Measurements from ENCODE around the gene FAM236A. TPM values are rescaled to one million over a fixed set of nuclear protein-coding genes. Genes with fewer than 3 reads are reported as not detected.
"Not testable (repeated sequence)": the region's sequence is repeated elsewhere in the genome, so short reads cannot be mapped to it uniquely, and the experiment has no call there.

The FAM236A gene
- total and polyA plus RNA-seq, 9 of the 15 experiments (the other 6 are each of a cell fraction or from before 2014, with no cell fraction given) = not detected

DNA sequence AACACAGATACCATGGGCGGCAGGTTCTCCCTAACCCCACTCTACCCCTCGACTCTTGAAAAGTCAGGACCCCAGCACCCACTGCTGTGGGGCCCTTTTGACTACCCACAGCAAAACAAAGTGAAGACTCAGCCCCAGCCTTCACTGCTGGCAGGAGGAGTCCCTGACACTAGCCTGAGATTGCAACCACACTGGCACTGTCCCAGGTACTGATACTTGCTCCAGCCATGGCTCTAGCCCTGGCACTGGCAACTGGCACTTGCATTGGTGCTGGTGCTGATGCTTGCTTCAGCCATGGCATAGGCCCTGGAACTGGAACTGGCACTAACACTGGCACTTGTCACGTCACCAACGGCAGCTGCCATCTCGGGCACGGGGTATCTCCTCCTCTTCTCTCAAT, 4.3 kb downstream of the FAM236A start:
- H3K9me3 ChIP-seq (replicated peaks; ENCODE audit: control insufficient read depth, insufficient read depth, low read depth, low read length); H3K79me2 ChIP-seq (ENCODE audit: control insufficient read depth, insufficient read depth, low read length); POLR2A ChIA-PET; H3K9me1 ChIP-seq (ENCODE audit: control insufficient read depth, insufficient read depth, low read length); in situ Hi-C loops (cut with MboI); H3K4me2 ChIP-seq (ENCODE audit: insufficient read depth, low read length); H4K20me1 ChIP-seq (replicated peaks; ENCODE audit: control insufficient read depth, insufficient read depth, low read length); H3K27me3 ChIP-seq (ENCODE audit: control insufficient read depth in 2 of 2, insufficient read depth in 2 of 2, low read length in 2 of 2); BruUV-seq (replicated peaks); H3K9ac ChIP-seq (ENCODE audit: insufficient read depth in 1 of 2, low read depth in 2 of 2, low read length in 2 of 2); ATAC-seq; intact Hi-C loops (cut with micrococcal nuclease); H3K4me1 ChIP-seq (replicated peaks in 1 of 2; ENCODE audit: control insufficient read depth in 2 of 2, insufficient read depth in 2 of 2, low read length in 2 of 2); H3K36me3 ChIP-seq (ENCODE audit: control insufficient read depth, insufficient read depth, low read length); H3K27ac ChIP-seq (ENCODE audit: extremely low read depth, low read depth, low read length); H2AFZ ChIP-seq (ENCODE audit: low read depth, low read length); CTCF ChIA-PET (ENCODE audit: low intra/inter-chr PET ratio); FAIRE-seq; DNase-seq (ENCODE audit: extremely low read depth in 1 of 4, low spot score in 3 of 4); H3K4me3 ChIP-seq: not testable (repeated sequence)
- WGBS (ENCODE audit: insufficient coverage, low coverage, missing lambda C conversion rate) = no CpG with 5 or more reads among the region's 6 CpGs

DNA sequence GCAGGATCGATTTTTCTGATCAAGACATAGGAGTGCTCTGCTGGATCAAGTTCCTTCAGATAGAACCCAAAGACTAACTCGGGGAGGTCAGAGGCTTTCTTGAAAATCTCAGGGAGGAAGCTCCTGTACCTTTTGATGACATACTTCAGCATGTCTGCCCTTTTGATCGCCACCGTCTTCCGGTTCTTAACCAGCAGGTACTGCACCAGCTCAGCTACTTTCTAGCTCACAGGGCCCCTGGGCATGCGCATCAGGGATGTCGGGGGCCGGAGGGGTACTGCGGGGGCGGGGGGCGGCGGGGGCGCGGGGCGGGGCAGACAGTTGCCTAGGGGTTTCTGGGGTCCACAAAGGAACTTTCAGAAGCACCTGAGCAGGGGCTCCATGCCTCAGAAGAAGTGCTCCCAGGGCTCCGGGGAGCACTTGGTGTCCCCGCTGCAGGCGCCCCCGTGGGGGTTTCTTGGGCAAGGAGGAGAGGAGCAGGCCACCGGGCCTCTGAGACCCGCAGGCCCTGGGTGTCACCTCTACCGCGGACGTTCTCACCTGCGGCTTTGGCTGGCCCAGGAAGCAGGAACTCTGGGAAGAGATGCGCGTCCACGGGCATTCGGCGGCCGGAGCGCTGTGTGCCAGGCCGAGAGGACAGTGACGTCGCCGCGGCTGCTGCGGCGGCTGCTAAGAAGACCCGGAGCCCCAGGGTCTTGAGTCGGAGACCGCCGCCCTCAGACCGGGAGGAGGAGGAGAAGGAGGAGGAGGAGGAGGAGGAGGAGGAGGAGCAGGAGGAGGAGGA, 5.2 kb downstream of the FAM236A start:
- CTCF ChIA-PET (ENCODE audit: low intra/inter-chr PET ratio); FAIRE-seq; H3K9ac ChIP-seq (ENCODE audit: insufficient read depth in 1 of 2, low read depth in 2 of 2, low read length in 2 of 2); H3K79me2 ChIP-seq (ENCODE audit: control insufficient read depth, insufficient read depth, low read length); H3K9me3 ChIP-seq (replicated peaks; ENCODE audit: control insufficient read depth, insufficient read depth, low read depth, low read length); H3K27me3 ChIP-seq (ENCODE audit: control insufficient read depth in 2 of 2, insufficient read depth in 2 of 2, low read length in 2 of 2); H3K9me1 ChIP-seq (ENCODE audit: control insufficient read depth, insufficient read depth, low read length); H2AFZ ChIP-seq (ENCODE audit: low read depth, low read length); DNase-seq (ENCODE audit: extremely low read depth in 1 of 4, low spot score in 3 of 4); H3K36me3 ChIP-seq (ENCODE audit: control insufficient read depth, insufficient read depth, low read length); H3K4me3 ChIP-seq; in situ Hi-C loops (cut with MboI); BruUV-seq (replicated peaks); H3K4me1 ChIP-seq (replicated peaks in 1 of 2; ENCODE audit: control insufficient read depth in 2 of 2, insufficient read depth in 2 of 2, low read length in 2 of 2); H3K27ac ChIP-seq (ENCODE audit: extremely low read depth, low read depth, low read length); H4K20me1 ChIP-seq (replicated peaks; ENCODE audit: control insufficient read depth, insufficient read depth, low read length); POLR2A ChIA-PET; intact Hi-C loops (cut with micrococcal nuclease); ATAC-seq; H3K4me2 ChIP-seq (ENCODE audit: insufficient read depth, low read length): not testable (repeated sequence)
- no CpG with 5 or more reads among the region's 44 CpGs for WGBS (ENCODE audit: insufficient coverage, low coverage, missing lambda C conversion rate)

DNA sequence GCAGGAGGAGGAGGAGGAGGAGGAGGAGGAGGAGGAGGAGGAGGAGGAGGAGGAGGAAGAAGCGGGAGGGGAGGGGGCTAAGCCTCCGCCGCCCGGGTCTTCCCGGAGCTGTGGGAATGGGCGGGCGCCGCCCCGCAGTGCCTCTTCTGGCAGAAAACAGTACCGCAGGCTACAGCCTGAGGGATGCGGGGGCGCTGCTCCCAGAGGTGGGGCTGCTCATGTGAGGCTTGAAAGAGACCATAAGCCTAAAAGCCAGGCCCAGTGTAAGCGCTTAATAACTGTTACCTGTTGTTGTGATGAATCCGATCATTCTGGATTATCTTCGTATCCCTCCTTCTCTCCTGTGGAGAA, 5.8 kb downstream of the FAM236A start, which contains the start of gene DMRTC1:
DMRTC1 (minus strand) TSS at position 19 of the 351 bp plus-strand sequence. CDS start 68,143 bp downstream, outside the sequence.
- FAIRE-seq; H3K9me1 ChIP-seq (ENCODE audit: control insufficient read depth, insufficient read depth, low read length); H3K9me3 ChIP-seq (replicated peaks; ENCODE audit: control insufficient read depth, insufficient read depth, low read depth, low read length); H3K27me3 ChIP-seq (ENCODE audit: control insufficient read depth in 2 of 2, insufficient read depth in 2 of 2, low read length in 2 of 2); H3K79me2 ChIP-seq (ENCODE audit: control insufficient read depth, insufficient read depth, low read length); intact Hi-C loops (cut with micrococcal nuclease); H3K4me2 ChIP-seq (ENCODE audit: insufficient read depth, low read length); in situ Hi-C loops (cut with MboI); H3K4me1 ChIP-seq (replicated peaks in 1 of 2; ENCODE audit: control insufficient read depth in 2 of 2, insufficient read depth in 2 of 2, low read length in 2 of 2); H3K4me3 ChIP-seq; H3K27ac ChIP-seq (ENCODE audit: extremely low read depth, low read depth, low read length); H3K9ac ChIP-seq (ENCODE audit: insufficient read depth in 1 of 2, low read depth in 2 of 2, low read length in 2 of 2); CTCF ChIA-PET (ENCODE audit: low intra/inter-chr PET ratio); DNase-seq (ENCODE audit: extremely low read depth in 1 of 4, low spot score in 3 of 4); BruUV-seq (replicated peaks); H3K36me3 ChIP-seq (ENCODE audit: control insufficient read depth, insufficient read depth, low read length); H4K20me1 ChIP-seq (replicated peaks; ENCODE audit: control insufficient read depth, insufficient read depth, low read length); POLR2A ChIA-PET; H2AFZ ChIP-seq (ENCODE audit: low read depth, low read length): not testable (repeated sequence)
- no CpG with 5 or more reads among the region's 15 CpGs for WGBS (ENCODE audit: insufficient coverage, low coverage, missing lambda C conversion rate)
- peak; percentile 95 for ATAC-seq

DNA sequence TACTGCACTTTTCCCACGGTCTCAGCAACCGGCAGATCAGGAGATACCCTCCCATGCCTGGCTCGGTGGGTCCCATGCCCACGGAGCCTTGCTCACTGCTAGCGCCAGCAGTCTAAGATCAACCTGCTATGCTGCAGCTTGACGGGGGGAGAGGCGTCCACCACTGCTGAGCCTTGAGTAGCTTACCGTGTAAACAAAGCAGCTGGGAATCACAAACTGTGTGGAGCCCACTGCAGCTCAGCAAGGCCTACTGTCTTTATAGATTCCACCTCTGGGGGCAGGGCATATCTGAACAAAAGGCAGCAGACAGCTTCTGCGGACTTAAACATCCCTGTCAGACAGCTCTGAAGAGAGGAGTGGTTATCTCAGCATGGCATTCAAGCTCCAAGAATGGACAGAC, 22.0 kb downstream of the FAM236A start:
- CTCF ChIA-PET (ENCODE audit: low intra/inter-chr PET ratio); H3K27me3 ChIP-seq (ENCODE audit: control insufficient read depth in 2 of 2, insufficient read depth in 2 of 2, low read length in 2 of 2); H3K4me3 ChIP-seq; ATAC-seq; intact Hi-C loops (cut with micrococcal nuclease); H3K27ac ChIP-seq (ENCODE audit: extremely low read depth, low read depth, low read length); BruUV-seq (replicated peaks); H2AFZ ChIP-seq (ENCODE audit: low read depth, low read length); H3K36me3 ChIP-seq (ENCODE audit: control insufficient read depth, insufficient read depth, low read length); H3K9ac ChIP-seq (ENCODE audit: insufficient read depth in 1 of 2, low read depth in 2 of 2, low read length in 2 of 2); DNase-seq (ENCODE audit: extremely low read depth in 1 of 4, low spot score in 3 of 4); H3K4me1 ChIP-seq (replicated peaks in 1 of 2; ENCODE audit: control insufficient read depth in 2 of 2, insufficient read depth in 2 of 2, low read length in 2 of 2); H3K9me3 ChIP-seq (replicated peaks; ENCODE audit: control insufficient read depth, insufficient read depth, low read depth, low read length); H4K20me1 ChIP-seq (replicated peaks; ENCODE audit: control insufficient read depth, insufficient read depth, low read length); FAIRE-seq; H3K79me2 ChIP-seq (ENCODE audit: control insufficient read depth, insufficient read depth, low read length); H3K4me2 ChIP-seq (ENCODE audit: insufficient read depth, low read length); POLR2A ChIA-PET; H3K9me1 ChIP-seq (ENCODE audit: control insufficient read depth, insufficient read depth, low read length): not testable (repeated sequence)
- in situ Hi-C loops (cut with MboI) = loop anchor here (25.0 kb wide), 1 partner anchor 223 kb away; no protein-coding TSS in a partner anchor
- no CpG with 5 or more reads among the region's 9 CpGs for WGBS (ENCODE audit: insufficient coverage, low coverage, missing lambda C conversion rate)

All from K562 (cell line).